Measurements from ENCODE around the gene PYGM. TPM values are rescaled to one million over a fixed set of nuclear protein-coding genes. Genes with fewer than 3 reads are reported as not detected.

Gene PYGM
- total RNA-seq, 1 donor from 2014 or later, result 0.82 TPM

- FAIRE-seq (no peak), DNase-seq (ENCODE audit: low spot score in 2 of 2) (no peak)
Measured at GRCh38 chr11:64770120-64770519, 10.3 kb upstream of the PYGM start.

GRCh38 chr11:64769283-64769682 lies 9.5 kb upstream of the PYGM start:
- FAIRE-seq (no peak), DNase-seq (ENCODE audit: low spot score in 2 of 2) (no peak)

DNA sequence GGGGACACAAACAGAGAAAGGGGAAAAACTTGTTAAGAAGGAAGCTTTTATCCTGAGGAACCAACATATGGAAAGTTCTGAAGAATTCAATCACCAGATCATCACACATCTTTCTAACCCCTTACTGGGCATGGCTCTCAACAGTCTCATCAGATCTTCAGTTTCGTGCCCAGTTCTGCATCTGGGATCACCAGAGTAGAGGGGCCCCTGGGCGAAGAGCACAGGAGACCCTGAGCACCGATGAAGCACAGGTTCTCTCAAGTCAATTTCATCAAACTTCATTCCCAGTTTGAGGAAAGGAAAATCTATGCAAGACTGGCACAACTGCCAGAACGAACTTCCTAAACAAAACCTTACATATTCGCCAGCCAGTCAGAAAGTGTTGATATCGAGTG lies 8.5 kb upstream of the PYGM start:
- DNase-seq (ENCODE audit: low spot score in 2 of 2) (no peak), FAIRE-seq (no peak)

DNA sequence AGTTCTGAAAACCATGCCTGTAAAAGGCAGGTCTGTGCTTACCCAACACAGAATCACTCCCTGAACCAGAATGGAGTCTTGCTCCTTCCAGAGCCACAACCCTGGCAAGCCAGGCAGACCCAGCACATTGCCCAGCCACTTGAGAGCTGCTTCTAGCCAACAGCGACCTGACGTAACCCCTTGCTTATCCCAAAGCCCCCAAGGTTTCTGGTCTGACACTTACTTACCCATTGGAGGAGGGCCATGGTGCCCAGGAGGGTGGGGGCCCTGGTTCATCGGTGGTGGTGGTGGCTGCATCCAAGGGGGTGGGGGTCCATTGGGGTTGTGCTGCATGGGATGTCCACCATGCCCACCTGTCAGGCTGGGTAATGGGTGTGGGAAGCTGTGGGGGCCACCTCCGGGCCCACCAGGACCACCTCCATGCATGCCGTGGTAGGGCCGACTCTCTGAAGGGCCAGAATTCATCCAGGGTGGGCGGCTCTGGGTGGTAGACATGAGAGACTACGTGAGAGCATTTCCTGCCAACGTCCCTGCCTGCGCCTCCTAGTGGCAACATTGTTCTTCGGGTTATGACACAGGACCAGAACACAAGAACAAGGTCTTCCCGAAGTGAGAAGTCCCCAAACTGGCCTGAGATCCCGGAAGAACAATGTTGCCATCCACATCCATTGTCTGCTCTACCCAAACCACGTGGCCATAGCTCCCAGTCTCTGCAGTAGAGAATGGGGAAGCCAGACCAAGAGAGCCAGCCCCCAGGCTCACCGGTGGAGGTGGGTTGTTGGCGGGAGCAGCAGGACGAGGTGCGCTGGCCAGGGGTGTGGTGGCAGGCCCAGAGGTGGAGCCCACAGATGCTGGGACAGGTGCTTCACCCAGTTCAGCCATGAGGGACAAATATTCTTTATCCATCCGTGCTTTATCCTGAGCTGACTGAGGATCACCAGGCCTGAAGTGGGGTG lies 7.8 kb upstream of the PYGM start:
- FAIRE-seq (no peak), DNase-seq (ENCODE audit: low spot score in 2 of 2) (no peak)

DNA sequence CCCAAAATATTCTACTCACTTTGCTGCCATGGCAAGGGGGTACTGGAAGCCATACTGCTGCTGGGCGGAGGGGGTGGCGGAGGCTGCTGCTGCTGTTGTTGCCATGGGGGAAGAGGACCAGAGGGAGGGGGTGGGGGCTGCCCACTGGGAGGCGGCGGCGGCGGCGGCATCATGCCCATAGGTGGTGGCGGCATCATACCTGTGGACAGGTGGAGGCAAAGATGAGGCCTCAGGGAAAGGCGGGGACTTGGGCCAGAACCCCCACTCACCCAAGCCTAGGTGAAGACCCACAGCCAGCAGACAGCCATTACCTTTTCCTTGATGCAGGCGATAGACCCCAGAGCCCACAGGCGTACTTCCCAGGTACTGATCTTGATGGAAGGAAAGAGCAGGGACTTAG lies 7.1 kb upstream of the PYGM start:
- DNase-seq (ENCODE audit: low spot score in 2 of 2), result no peak
- FAIRE-seq, result no peak

GRCh38 chr11:64765851-64766665 lies 6.3 kb upstream of the PYGM start:
- DNase-seq (ENCODE audit: low spot score in 2 of 2) (no peak), FAIRE-seq (no peak)

DNA sequence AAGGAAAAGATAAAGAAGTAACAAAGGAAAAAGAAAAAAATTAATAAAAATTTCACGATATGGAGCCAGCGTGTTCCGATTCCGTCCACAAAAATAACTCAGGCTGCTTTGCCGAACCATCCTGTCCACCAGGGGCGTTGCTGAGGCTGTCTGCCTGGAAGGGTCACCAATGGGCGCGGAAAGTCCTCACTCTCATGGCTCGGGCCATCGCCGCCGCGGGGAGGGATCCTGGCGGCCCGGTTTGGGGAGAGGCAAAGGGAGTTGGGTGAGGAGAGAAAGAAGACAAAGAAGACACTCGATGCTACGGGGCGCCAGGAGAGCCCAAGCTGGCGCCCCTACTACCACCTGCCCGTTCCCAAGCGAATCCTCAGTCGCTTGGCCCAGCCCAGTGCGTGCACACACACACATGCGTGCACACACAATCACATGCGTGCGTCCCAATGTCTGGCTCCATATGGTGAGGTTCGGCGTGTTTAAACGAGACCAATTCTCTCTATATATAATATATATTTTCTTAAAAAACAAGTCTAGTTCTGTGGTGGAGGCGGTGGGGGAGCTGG lies 5.6 kb upstream of the PYGM start:
- DNase-seq (ENCODE audit: low spot score in 2 of 2), result no peak
- no peak for FAIRE-seq

GRCh38 chr11:64764753-64765152 lies 5.0 kb upstream of the PYGM start:
- FAIRE-seq, result no peak
- DNase-seq (ENCODE audit: low spot score in 2 of 2), result no peak

DNA sequence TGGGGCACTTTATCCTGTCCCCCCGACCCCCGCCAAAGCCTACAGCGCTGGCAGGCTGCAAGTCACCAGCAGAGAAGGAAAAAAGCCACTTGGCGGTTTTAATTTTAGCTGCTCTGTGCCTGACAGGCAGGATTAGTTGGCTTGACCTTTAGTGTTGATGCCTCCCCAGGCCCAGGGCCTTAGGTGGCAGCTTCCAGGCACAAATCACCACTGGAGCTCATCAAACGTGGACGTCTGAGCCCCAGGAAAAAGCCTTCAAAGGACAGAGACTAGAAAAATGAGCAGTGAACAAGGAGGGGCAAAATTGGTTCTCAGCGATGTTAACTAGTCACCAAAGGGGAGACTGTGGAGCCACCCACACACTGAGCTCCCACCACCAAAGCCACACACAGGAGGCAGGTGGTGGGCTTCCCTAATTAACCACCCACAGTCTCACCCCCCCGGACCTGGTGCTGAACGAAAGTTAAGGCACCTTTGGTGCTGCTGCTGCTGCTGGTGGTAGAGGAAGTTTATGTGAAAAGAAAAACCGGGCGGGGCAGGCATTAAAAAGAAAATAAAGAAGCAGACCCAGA lies 4.4 kb upstream of the PYGM start:
- DNase-seq (ENCODE audit: low spot score in 2 of 2) (no peak), FAIRE-seq (no peak)

- DNase-seq (ENCODE audit: low spot score in 2 of 2), result no peak
Measured at GRCh38 chr11:64763526-64764039, 3.8 kb upstream of the PYGM start.

GRCh38 chr11:64762674-64763525 lies 3.1 kb upstream of the PYGM start:
- DNase-seq (ENCODE audit: low spot score in 2 of 2) (no peak), FAIRE-seq (no peak)

More at GRCh38 chr11:64763526-64764039, 3.8 kb upstream of the PYGM start:
- no peak for FAIRE-seq

GRCh38 chr11:64762277-64762673 lies 2.5 kb upstream of the PYGM start:
- no peak for FAIRE-seq
- DNase-seq (ENCODE audit: low spot score in 2 of 2), result no peak

DNA sequence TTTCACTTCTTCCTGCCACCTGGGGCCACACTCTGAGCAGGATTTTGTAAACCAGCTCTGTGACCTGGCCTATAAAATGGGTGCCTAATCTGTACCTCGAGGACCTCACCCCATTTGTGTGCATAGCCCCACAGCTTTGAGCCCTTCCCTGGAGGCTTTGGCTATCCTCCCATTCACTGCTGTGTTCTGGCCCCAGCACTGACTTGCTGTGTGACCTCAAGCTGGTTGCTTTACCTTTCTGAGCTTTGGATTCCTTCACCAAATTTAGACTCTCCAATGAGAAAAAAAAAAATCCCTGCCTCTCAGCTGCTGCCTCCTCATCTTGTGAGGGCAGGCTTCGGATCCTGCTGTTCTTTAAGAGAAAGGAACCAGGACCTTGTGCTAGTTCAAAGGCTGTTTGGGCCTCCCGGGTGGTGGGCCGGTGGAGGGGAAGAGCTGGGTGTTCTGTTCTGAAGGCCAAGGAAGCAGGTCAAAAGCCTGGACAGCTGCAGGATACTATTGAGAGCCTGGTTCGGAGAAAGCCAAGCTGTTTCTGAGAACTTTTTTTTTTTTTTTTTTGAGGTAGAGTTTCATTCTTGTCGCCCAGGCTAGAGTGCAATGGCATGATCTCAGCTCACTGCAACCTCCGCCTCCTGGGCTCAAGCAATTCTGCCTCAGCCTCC lies 1.1 kb upstream of the PYGM start:
- DNase-seq (ENCODE audit: low spot score in 2 of 2) (no peak), FAIRE-seq (no peak)

DNA sequence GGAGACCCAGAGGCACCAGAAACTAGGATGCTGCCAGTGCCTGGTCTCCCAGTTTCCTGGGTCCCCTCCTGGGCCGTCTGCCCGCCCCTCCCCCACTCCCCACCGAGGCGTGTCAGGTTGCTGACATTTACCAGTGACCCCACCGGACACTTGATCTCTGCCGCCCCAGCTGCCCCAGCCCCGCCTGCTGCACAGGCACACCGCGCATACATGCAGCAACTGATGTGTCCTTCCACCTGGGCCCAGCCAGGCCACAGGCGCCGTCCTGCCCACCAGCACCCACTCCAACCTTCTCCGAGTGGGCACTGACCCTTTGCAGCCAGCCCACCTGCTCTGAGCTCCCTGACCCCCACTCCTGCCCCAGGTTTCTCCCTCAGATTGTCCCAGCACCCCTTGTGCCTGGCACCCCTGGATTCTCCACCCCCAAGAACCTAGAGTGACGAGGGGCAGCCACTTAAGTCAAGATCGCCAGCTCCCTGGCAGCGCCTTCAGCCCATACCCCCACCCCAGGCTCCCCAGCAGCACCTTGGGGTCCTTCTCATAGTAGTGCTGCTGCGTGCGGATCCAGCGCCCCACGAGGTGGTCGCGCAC lies 548 bp downstream of the PYGM start:
- FAIRE-seq, result no peak
- DNase-seq (ENCODE audit: low spot score in 2 of 2), result no peak

- FAIRE-seq, result no peak
- no peak for DNase-seq (ENCODE audit: low spot score in 2 of 2)
Measured at GRCh38 chr11:64758330-64759079, 1.3 kb downstream of the PYGM start.

DNA sequence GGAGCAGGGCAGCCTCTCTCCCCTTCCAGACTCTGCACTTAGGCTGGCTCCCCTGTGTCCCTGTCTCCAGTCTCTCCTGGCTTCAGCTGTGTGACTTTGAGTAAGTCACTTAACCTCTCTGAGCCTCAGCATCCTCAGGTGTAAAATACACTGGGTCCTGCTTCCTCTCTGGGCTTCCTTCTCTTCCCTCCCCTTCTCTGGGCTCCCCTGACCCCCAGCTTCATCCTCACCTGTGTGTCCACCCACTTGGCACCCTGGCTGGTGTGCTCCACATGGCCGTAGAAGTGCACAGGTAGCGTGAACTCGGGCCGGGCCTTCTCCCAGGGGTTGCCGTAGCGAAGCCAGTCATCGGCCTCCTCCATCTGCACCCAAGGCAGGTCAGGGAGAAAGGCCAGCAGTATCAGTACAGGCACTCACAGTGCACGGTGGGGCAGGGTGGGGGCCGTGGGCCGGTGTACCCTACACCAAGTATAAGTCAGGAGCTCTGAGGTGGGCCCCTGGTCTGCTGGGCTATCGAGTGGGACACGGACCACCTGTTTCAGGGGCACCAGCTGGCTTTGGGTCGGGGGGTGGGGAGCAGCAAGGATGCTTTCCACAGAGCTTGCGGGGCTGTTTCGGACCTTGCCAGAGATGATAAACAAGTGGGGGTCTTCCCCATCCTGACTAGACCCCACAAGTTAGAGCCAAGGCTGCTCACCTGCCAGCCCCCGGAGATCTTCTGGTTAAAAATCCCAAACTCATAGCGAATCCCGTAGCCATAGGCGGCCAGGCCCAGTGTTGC lies 2.0 kb downstream of the PYGM start:
- no peak for FAIRE-seq
- DNase-seq (ENCODE audit: low spot score in 2 of 2), result no peak

- DNase-seq (ENCODE audit: low spot score in 2 of 2) (no peak), FAIRE-seq (no peak)
Measured at GRCh38 chr11:64755681-64756361, 4.0 kb downstream of the PYGM start.
